Measurements from ENCODE around the gene BTNL9. TPM values are rescaled to one million over a fixed set of nuclear protein-coding genes. Genes with fewer than 3 reads are reported as not detected.
A peak's percentile ranks its signal among the peaks of the same experiment; 100 is the strongest.

The BTNL9 gene
- total RNA-seq, 2 experiments from 2014 or later, result 162 to 219 TPM

- Histone ChIP-seq H3K79me2 (ENCODE audit: insufficient read depth, low read depth, low read length) (peaks cover 57% of the 10 kb centered on the region), H4K20me1 (ENCODE audit: insufficient read depth, low read length) (peaks cover 18% of the 10 kb centered on the region), H2AFZ (ENCODE audit: low read length) (no peak overlapping the region), H3K36me3 (ENCODE audit: insufficient read depth, low read length) (peaks cover 58% of the 10 kb centered on the region), H3K9me3 (ENCODE audit: low read length) (no peaks in the 10 kb centered on the region), H3K27ac (ENCODE audit: low read depth, low read length, poor library complexity, severe bottlenecking) (peak overlapping the region; percentile 99), H3K4me1 (ENCODE audit: insufficient read depth, low read length, poor library complexity, severe bottlenecking) (peaks cover 58% of the 10 kb centered on the region), H3K4me2 (ENCODE audit: low read length) (peak overlapping the region; percentile 90), H3K9me2 (ENCODE audit: insufficient read depth, low read length) (no peaks in the 10 kb centered on the region), H3K4me3 (ENCODE audit: low read depth, low read length, poor library complexity, severe bottlenecking) (peak overlapping the region; percentile 84)
- BruUV-seq (replicated peaks), result TSS peak; percentile 57
- intact Hi-C loops (cut with micrococcal nuclease; ENCODE audit: unreplicated experiment), result loop anchor here (5.0 kb wide), 3 partner anchors 63 to 192 kb away; no protein-coding TSS in a partner anchor
- ChIA-PET POLR2A (interaction anchor here (0.6 to 1.6 kb wide), 5 partner anchors 10 to 74 kb away, joined by 3 to 9 read pairs (median 5); no protein-coding TSS in a partner anchor), CTCF (ENCODE audit: unreplicated experiment) (interaction anchor here (0.6 to 1.4 kb wide), 3 partner anchors 11 to 186 kb away, joined by 3 to 5 read pairs (median 4); no protein-coding TSS in a partner anchor)
- DNase-seq (ENCODE audit: low spot score), result no peak
- TF ChIP-seq EZH2phosphoT487 (IDR thresholded peaks at IDR 0.05; ENCODE audit: borderline replicate concordance, low read depth, low read length), result no peak
- no peak for TF ChIP-seq CTCF (conservative IDR thresholded peaks at IDR 0.05; ENCODE audit: low read length)
Observed at GRCh38 chr5:181054871-181055459, 14.9 kb downstream of the BTNL9 start.

- H3K9me2 ChIP-seq (ENCODE audit: insufficient read depth, low read length), result no peaks in the 10 kb centered on the region
- H3K36me3 ChIP-seq (ENCODE audit: insufficient read depth, low read length), result peaks cover 72% of the 10 kb centered on the region
- BruUV-seq (replicated peaks), result no TSS peak
- ChIA-PET POLR2A (no interaction called here), CTCF (ENCODE audit: unreplicated experiment) (no interaction called here)
- H4K20me1 ChIP-seq (ENCODE audit: insufficient read depth, low read length), result peaks cover 18% of the 10 kb centered on the region
- H3K9me3 ChIP-seq (ENCODE audit: low read length), result no peaks in the 10 kb centered on the region
- TF ChIP-seq CTCF (conservative IDR thresholded peaks at IDR 0.05; ENCODE audit: low read length), result no peak
- H3K27ac ChIP-seq (ENCODE audit: low read depth, low read length, poor library complexity, severe bottlenecking), result no peak overlapping the region
- DNase-seq (ENCODE audit: low spot score), result no peak
- H3K4me3 ChIP-seq (ENCODE audit: low read depth, low read length, poor library complexity, severe bottlenecking), result no peak overlapping the region
- peaks cover 57% of the 10 kb centered on the region for H3K79me2 ChIP-seq (ENCODE audit: insufficient read depth, low read depth, low read length)
- H2AFZ ChIP-seq (ENCODE audit: low read length), result no peak overlapping the region
- intact Hi-C loops (cut with micrococcal nuclease; ENCODE audit: unreplicated experiment), result no loop called here
- H3K4me2 ChIP-seq (ENCODE audit: low read length), result peak overlapping the region; percentile 90
- peaks cover 46% of the 10 kb centered on the region for H3K4me1 ChIP-seq (ENCODE audit: insufficient read depth, low read length, poor library complexity, severe bottlenecking)
Observed at GRCh38 chr5:181056431-181056830, 16.4 kb downstream of the BTNL9 start.

GRCh38 chr5:181058321-181058720, 18.3 kb downstream of the BTNL9 start:
- Histone ChIP-seq H3K79me2 (ENCODE audit: insufficient read depth, low read depth, low read length) (peaks cover 47% of the 10 kb centered on the region), H3K9me3 (ENCODE audit: low read length) (no peaks in the 10 kb centered on the region), H3K4me3 (ENCODE audit: low read depth, low read length, poor library complexity, severe bottlenecking) (no peak overlapping the region), H3K36me3 (ENCODE audit: insufficient read depth, low read length) (peaks cover 76% of the 10 kb centered on the region), H3K9me2 (ENCODE audit: insufficient read depth, low read length) (no peaks in the 10 kb centered on the region), H3K4me1 (ENCODE audit: insufficient read depth, low read length, poor library complexity, severe bottlenecking) (peaks cover 33% of the 10 kb centered on the region), H3K27ac (ENCODE audit: low read depth, low read length, poor library complexity, severe bottlenecking) (no peak overlapping the region), H3K4me2 (ENCODE audit: low read length) (no peak overlapping the region), H4K20me1 (ENCODE audit: insufficient read depth, low read length) (peaks cover 18% of the 10 kb centered on the region), H2AFZ (ENCODE audit: low read length) (no peak overlapping the region)
- no TSS peak for BruUV-seq (replicated peaks)
- CTCF ChIA-PET (ENCODE audit: unreplicated experiment), result no interaction called here
- POLR2A ChIA-PET, result interaction anchor here (0.7 kb wide), 1 partner anchor 1232 kb away, joined by 3 read pairs; no protein-coding TSS in a partner anchor
- TF ChIP-seq CTCF (conservative IDR thresholded peaks at IDR 0.05; ENCODE audit: low read length), result no peak
- TF ChIP-seq EZH2phosphoT487 (IDR thresholded peaks at IDR 0.05; ENCODE audit: borderline replicate concordance, low read depth, low read length), result no peak
- no peak for DNase-seq (ENCODE audit: low spot score)
- intact Hi-C loops (cut with micrococcal nuclease; ENCODE audit: unreplicated experiment), result no loop called here

Measured in OCI-LY7 (cell line).